HG02588 (cell line): ENCODE measurements around the gene FREM1.

ENCODE experiments used
- ATAC-seq: cut with Tn5 transposase; IDR thresholded peaks from one replicate; pipeline ENCODE4 v1.9.1; 2021; ENCODE audit warnings: mild to moderate bottlenecking, moderate library complexity; ENCODE audit not compliant: unreplicated experiment

The FREM1 gene

GRCh38 chr9:14824481-14824880 lies 85.7 kb downstream of the FREM1 start:
- no peak for ATAC-seq

- no peak for ATAC-seq
Measured at GRCh38 chr9:14823800-14824199, 86.4 kb downstream of the FREM1 start.

- no peak for ATAC-seq
Measured at GRCh38 chr9:14822666-14823065, 87.6 kb downstream of the FREM1 start.

DNA sequence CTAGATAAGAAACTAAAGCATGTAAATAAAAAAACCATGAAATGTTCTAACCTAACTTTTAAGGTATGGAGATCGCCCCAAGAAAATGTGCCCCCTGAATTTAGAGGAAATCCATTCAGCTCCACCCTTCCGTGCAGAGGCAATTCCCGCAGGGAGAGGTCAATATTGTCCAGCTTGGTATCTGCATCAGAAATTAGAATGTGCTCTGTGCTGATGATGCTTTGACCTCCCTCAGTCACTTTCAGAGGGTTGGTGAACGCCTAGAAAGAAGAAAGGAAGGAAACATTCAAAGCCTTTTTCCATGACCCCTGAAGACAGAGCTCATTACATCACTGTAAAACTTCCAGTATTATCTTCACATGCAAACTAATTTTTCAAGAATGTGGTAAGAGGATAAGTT lies 91.0 kb downstream of the FREM1 start:
- no peak for ATAC-seq

GRCh38 chr9:14814249-14814628 lies 96.0 kb downstream of the FREM1 start:
- no peak for ATAC-seq

- ATAC-seq, result no peak
Measured at GRCh38 chr9:14813336-14814248, 96.6 kb downstream of the FREM1 start.

- no peak for ATAC-seq
Measured at GRCh38 chr9:14812806-14813205, 97.4 kb downstream of the FREM1 start.

DNA sequence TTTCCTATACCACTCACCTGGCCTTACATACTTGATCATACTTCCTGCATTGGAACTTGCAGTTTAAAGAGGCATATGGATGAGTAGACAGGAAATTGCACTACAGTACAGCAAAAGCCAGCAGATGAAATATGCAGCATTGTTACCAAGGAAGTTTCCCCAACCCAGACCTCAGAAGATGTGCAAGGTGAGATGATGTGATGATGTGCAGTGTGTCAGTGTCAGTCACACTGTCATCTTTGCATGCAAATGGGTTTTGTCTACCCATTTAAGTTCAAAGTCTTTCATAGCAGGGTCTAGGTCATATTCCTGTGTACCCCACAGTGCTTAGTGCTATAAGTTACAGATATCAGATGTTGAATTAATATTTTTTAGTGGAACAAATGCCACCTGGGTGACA lies 98.4 kb downstream of the FREM1 start:
- ATAC-seq, result no peak

GRCh38 chr9:14806941-14807520 lies 103.2 kb downstream of the FREM1 start:
- no peak for ATAC-seq

DNA sequence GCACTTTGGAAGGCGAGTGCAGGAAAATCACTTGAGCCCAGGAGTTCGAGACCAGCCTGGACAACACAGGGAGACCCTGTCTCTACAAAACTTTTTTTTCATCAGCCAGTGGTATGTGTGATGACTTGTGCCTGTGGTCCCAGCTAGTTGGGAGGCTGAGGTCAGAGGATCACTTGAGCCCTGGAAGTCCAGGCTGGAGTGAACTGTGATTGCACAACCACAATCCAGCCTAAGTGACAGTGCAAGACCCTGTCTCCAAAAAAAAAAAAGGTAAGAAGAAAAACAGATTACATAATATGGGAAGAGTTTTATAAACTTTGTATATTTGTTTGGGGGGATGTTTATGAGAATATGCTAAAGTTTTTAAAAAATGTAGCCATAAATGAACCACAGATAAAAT lies 111.2 kb downstream of the FREM1 start:
- ATAC-seq, result no peak

DNA sequence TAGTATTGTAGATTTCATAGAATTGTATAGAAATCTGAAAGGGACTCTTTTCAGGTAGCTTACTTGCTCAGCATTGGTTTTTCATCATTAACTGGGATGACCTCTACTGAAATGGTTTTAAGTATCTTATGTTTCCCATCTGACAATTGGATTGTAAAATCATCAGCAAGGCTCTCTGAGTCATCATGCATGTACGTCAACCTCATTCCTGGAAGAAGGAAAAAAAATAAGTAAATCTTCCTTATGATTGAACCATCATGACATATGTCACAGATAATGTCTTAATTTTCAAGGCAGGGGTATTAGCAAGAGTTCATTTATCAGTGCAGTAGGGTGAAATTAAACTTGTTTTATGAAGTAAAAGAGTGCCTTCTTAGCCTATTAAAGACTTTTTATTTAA lies 112.8 kb downstream of the FREM1 start:
- ATAC-seq, result no peak

GRCh38 chr9:14793389-14793788 lies 116.8 kb downstream of the FREM1 start:
- ATAC-seq, result no peak

- ATAC-seq, result no peak
Measured at GRCh38 chr9:14790628-14791027, 119.6 kb downstream of the FREM1 start.

DNA sequence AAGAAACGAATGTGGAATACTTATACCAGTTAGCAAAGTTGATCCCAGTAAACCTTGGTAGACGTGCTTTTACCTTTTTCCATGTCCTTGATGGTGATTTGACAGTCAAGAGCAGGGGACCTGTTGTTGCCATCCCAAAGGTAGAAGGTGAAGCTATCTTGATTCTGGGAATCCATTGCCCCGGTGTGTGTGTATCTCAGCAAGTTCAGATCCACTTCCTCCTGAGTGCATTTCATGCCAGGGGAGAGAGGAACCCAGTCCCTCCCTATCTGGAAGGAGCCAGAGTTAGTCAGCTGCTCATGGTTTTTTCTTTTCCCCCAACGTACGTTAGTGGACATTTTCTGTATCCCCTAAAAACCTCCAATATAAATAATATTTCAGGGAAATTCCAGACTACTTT lies 121.4 kb downstream of the FREM1 start:
- ATAC-seq, result no peak

GRCh38 chr9:14783358-14783757 lies 126.9 kb downstream of the FREM1 start:
- ATAC-seq, result no peak

GRCh38 chr9:14782286-14783051 lies 127.8 kb downstream of the FREM1 start:
- no peak for ATAC-seq

GRCh38 chr9:14780693-14781092 lies 129.5 kb downstream of the FREM1 start:
- no peak for ATAC-seq

DNA sequence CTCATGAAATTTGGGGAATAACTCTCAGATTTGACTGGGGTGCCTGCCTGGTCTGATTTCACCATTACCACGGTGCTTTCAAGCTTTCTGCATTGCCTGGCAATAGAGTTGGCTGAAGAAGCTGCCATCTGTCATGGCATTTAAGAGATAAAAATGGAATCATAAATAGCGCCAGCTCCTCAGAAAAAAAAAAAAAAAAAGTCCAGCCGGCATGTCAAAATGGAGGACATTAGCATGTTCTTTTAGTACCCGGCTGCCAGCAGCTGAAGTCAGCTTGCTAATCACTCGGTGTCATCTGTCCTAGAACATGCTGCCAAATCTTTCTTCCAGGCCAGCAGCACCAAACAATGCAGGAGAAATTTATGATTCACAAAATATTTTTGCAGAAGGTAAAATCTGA lies 130.0 kb downstream of the FREM1 start:
- no peak for ATAC-seq

GRCh38 chr9:14779566-14780022 lies 130.6 kb downstream of the FREM1 start:
- no peak for ATAC-seq

DNA sequence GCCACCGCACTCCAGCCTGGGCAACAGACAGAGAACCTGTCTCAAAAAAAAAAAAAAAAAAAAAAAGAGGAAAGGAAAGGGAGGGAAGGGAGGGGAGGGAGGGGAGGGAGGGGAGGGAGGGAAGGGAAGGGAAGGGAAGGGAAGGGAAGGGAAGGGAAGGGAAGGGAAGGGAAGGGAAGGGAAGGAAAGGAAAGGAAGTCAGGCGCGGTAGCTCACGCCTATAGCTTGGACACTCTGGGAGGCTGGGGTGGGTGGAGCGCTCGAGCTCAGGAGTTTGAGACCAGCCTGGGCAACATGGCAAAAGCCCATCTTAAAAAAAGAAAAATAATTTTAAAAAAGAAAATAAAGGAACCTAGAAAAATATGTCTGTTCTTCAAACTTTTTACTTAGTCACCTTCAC lies 131.7 kb downstream of the FREM1 start:
- no peak for ATAC-seq

GRCh38 chr9:14775917-14776316 lies 134.3 kb downstream of the FREM1 start:
- ATAC-seq, result no peak

DNA sequence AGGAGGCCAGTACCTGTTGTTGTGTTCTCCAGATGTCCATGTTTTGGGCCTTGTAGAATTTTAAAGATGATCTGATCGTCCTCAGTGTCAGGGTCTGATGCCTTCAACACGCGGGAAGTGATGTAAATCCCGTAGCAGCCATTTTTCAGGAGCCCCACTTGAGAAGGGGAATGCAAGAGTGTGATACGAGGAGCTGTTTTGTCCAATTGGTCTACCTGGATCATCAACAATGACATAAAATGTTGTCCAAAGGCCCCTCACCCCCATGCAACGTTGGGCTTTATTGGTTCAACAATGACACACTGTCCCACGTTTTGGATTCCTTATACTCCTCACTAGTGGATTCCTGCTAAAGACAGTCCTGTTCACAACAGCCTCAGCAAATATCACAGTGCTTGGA lies 139.6 kb downstream of the FREM1 start:
- no peak for ATAC-seq
